Peyer's patch (tissue), 4 donors: Measurements from ENCODE around the gene ATG10. TPM values are rescaled to one million over a fixed set of nuclear protein-coding genes. Genes with fewer than 3 reads are reported as not detected.

Experiments used
- DNase-seq, 3 donors: peaks; one replicate each; pipeline ENCODE4 v3.0.0-alpha.2; 2017 to 2019
- H3K27ac ChIP-seq, 4 donors: fragments of 200-600 bp; sonication (generic); one replicate each; pipeline ENCODE4 v1.5.1; 2016 to 2019
- H3K27me3 ChIP-seq, 2 donors: fragments of 200-600 bp; sonication (generic); one replicate each; pipeline ENCODE4 v1.5.1; 2019
- H3K36me3 ChIP-seq, 3 donors: fragments of 200-600 bp; sonication (generic); one replicate each; pipeline ENCODE4 v1.5.1; 2016 to 2019
- H3K4me1 ChIP-seq, 4 donors: fragments of 200-600 bp; sonication (generic); one replicate each; pipeline ENCODE4 v1.5.1; 2016 to 2019
- H3K4me3 ChIP-seq, 4 donors: fragments of 200-600 bp; sonication (generic); 1 replicate in 3 of 4; 2 replicates in 1 of 4; pipeline ENCODE4 v1.5.1; 2016 to 2019; ENCODE audit warnings: mild to moderate bottlenecking in 1 of 4
- H3K9me3 ChIP-seq, 4 donors: fragments of 200-600 bp; sonication (generic); one replicate each; pipeline ENCODE4 v1.5.1; 2016 to 2019; ENCODE audit warnings: mild to moderate bottlenecking in 1 of 4
- POLR2A ChIP-seq, 2 donors: fragments of 450-650 bp; IDR thresholded peaks; one replicate each; pipeline ENCODE4 v1.5.1; 2017; ENCODE audit warnings: antibody characterized with exemption in 2 of 2, mild to moderate bottlenecking in 2 of 2, moderate library complexity in 2 of 2
- total RNA-seq, 4 donors: library from RNA; depleted of rRNA; stranded (reverse); fragments of >200 nt; gene quantifications; one replicate each; pipeline ENCODE4 v1.1.0, GENCODE V29; 2016
- TF ChIP-seq, protein P1 (sequence below), 6 experiments: fragments of 450-650 bp in 4 of 6; fragments of 200-600 bp in 2 of 6; sonication (generic) in 1 of 6; IDR thresholded peaks; one replicate each; pipeline ENCODE4 v1.5.1; 2017 to 2019; ENCODE audit warnings: antibody characterized with exemption in 6 of 6, mild to moderate bottlenecking in 3 of 6, moderate library complexity in 1 of 6

ATG10 gene
- total RNA-seq, 4 donors from 2014 or later = 3.6 to 6.6 (median 4.5) TPM

DNA sequence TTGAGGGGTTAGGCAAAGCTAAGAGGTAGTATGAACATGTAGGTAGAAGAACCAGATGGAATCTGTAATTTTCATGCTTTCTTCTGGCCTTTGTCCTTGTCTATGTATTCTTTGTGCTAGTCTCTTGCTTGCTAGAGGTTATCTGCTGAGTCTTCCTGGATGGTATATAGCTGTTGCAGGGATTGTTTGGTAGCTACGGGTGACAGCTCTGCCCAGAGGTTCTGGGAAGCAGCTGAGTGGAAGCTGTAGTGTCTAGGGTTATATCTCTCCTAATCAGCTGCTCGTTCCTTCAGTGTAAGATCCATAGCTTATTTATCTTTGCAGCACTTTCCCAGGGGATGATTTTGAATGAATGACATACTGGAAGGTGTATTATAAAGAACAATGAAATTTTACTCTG is 100.3 kb downstream of the ATG10 start:
- DNase-seq = no peak
- no peak for TF ChIP-seq POLR2A (IDR thresholded peaks at IDR 0.05)
- TF ChIP-seq, protein P1, sequence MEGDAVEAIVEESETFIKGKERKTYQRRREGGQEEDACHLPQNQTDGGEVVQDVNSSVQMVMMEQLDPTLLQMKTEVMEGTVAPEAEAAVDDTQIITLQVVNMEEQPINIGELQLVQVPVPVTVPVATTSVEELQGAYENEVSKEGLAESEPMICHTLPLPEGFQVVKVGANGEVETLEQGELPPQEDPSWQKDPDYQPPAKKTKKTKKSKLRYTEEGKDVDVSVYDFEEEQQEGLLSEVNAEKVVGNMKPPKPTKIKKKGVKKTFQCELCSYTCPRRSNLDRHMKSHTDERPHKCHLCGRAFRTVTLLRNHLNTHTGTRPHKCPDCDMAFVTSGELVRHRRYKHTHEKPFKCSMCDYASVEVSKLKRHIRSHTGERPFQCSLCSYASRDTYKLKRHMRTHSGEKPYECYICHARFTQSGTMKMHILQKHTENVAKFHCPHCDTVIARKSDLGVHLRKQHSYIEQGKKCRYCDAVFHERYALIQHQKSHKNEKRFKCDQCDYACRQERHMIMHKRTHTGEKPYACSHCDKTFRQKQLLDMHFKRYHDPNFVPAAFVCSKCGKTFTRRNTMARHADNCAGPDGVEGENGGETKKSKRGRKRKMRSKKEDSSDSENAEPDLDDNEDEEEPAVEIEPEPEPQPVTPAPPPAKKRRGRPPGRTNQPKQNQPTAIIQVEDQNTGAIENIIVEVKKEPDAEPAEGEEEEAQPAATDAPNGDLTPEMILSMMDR (IDR thresholded peaks at IDR 0.05) = no peak
- Histone ChIP-seq H3K27me3 (no peaks in the 10 kb centered on the region), H3K4me3 (no peak overlapping the region), H3K9me3 (no peaks in the 10 kb centered on the region), H3K4me1 (no peaks in the 10 kb centered on the region), H3K27ac (no peak overlapping the region), H3K36me3 (no peaks in the 10 kb centered on the region)

DNA sequence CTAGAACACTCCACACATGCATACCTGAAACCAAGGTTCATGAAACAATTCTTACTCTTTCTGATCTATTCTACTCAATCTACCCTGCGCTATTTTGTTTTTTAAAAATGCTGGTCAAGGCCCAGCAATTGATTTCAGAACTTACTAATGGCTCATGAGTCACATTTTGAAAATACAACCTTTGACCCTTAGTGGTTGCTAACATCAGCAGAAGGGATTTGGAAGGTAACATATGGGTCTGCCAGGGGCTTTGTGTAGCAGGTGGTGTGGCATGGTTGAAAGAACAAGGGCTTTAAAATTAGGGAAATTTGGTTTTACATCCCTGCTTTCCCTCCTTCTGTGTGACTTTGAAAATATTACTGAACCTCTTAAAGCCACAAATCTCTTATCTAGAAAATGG is 101.4 kb downstream of the ATG10 start:
- DNase-seq = no peak
- no peaks in the 10 kb centered on the region for H3K9me3 ChIP-seq
- H3K27me3 ChIP-seq = no peaks in the 10 kb centered on the region
- no peak for TF ChIP-seq POLR2A (IDR thresholded peaks at IDR 0.05)
- TF ChIP-seq, protein P1 (IDR thresholded peaks at IDR 0.05) = no peak
- H3K27ac ChIP-seq = no peak overlapping the region
- no peaks in the 10 kb centered on the region for H3K4me1 ChIP-seq
- no peaks in the 10 kb centered on the region for H3K36me3 ChIP-seq
- no peak overlapping the region for H3K4me3 ChIP-seq

DNA sequence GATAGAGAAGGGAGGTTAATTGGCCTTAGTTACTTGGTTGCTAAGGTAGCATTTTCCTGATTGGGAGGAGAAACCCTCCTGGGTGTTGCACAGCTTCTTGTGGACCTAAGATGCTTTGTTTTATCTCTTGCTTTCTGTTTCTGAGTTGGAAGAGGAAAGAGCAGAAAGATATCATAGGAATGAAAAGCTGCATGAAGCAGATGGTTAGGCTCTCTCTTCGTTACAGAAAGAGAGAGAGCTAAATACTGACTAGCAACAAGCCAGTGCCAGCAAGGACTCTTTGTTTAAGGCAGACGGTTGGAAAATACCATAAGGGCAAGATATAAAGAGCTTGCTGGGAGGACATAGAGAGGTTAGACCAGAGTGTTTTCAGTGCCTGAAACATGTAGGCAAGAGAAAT is 103.1 kb downstream of the ATG10 start:
- no peaks in the 10 kb centered on the region for H3K4me1 ChIP-seq
- H3K36me3 ChIP-seq = no peaks in the 10 kb centered on the region
- no peak overlapping the region for H3K27ac ChIP-seq
- no peaks in the 10 kb centered on the region for H3K27me3 ChIP-seq
- H3K4me3 ChIP-seq = no peak overlapping the region
- no peaks in the 10 kb centered on the region for H3K9me3 ChIP-seq
- TF ChIP-seq, protein P1 (IDR thresholded peaks at IDR 0.05) = no peak
- no peak for TF ChIP-seq POLR2A (IDR thresholded peaks at IDR 0.05)
- no peak for DNase-seq

DNA sequence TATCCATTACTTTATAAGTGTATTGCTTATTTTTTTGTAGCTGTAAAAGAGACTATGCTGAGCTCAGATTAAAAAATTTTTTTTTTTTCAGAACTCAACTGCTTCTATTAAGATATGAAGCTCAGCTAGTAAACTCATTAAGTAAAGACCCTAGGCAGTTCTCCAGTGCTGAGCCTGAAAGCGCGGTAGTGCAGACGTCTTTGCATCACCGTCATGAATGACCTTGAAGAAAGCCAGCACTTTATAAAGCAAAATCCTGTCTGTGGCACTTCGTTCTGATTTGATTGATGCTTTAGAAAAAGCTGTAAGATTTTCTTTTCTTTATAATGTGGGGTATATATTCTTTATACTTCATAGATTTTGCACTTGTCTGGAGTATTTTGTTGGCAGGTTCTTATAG is 105.7 kb downstream of the ATG10 start:
- DNase-seq = no peak
- H3K4me1 ChIP-seq = no peaks in the 10 kb centered on the region
- H3K36me3 ChIP-seq = no peaks in the 10 kb centered on the region
- TF ChIP-seq, protein P1 (IDR thresholded peaks at IDR 0.05) = no peak
- TF ChIP-seq POLR2A (IDR thresholded peaks at IDR 0.05) = no peak
- H3K27ac ChIP-seq = no peak overlapping the region
- H3K4me3 ChIP-seq = no peak overlapping the region
- H3K27me3 ChIP-seq = no peaks in the 10 kb centered on the region
- H3K9me3 ChIP-seq = no peaks in the 10 kb centered on the region

DNA sequence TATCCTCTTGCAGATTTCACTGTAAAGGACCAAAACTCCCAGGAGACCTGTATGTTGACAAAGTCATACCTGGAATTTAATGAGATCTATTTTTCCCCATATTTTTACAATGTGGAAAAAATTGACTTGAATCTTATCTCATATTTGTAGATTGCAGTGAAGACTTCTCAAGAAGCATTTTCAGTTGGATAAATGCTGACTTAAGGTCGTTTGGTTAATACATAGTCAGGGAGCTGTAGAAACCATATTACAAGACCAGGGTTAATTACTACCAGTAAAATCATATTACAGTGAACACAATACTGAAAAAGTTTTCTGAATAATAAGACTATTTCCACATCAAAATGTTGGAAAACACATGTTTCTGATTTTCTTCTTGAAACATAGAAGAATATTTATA is 119.8 kb downstream of the ATG10 start:
- TF ChIP-seq, protein P1 (IDR thresholded peaks at IDR 0.05) = no peak
- TF ChIP-seq POLR2A (IDR thresholded peaks at IDR 0.05) = no peak
- H3K27me3 ChIP-seq = no peaks in the 10 kb centered on the region

DNA sequence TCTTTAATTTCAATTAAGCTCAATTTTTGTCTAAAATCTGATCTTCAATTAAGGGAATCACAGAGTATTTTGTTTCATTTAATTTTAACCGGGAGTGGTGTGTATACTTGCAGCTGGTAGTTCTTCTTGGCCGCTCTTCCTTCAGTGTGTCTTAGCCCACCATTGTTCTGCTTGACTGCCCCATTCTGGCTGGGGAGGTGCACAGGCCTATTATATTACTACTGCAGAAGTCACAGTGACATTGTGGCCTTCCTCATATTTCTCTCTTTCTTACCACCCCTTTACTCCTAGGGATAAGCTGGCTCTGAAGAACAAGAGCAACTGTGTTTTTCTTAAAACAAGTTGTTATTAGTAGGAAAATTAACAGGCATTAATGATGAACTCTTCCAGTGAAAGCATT is 123.7 kb downstream of the ATG10 start:
- Histone ChIP-seq H3K27ac (no peak overlapping the region), H3K36me3 (no peaks in the 10 kb centered on the region), H3K4me1 (no peaks in the 10 kb centered on the region), H3K9me3 (no peaks in the 10 kb centered on the region), H3K27me3 (no peaks in the 10 kb centered on the region), H3K4me3 (no peak overlapping the region)
- DNase-seq = no peak
- TF ChIP-seq POLR2A (IDR thresholded peaks at IDR 0.05) = no peak
- TF ChIP-seq, protein P1 (IDR thresholded peaks at IDR 0.05) = no peak

More for the DNA sequence above, 119.8 kb downstream of the ATG10 start:
- no peak overlapping the region for H3K27ac ChIP-seq
- H3K36me3 ChIP-seq = no peaks in the 10 kb centered on the region
- DNase-seq = no peak
- H3K9me3 ChIP-seq = no peaks in the 10 kb centered on the region
- no peak overlapping the region for H3K4me3 ChIP-seq
- H3K4me1 ChIP-seq = no peaks in the 10 kb centered on the region
